ENCODE results near the gene COL12A1. TPM values are rescaled to one million over a fixed set of nuclear protein-coding genes. Genes with fewer than 3 reads are reported as not detected.

COL12A1 gene
- total and polyA plus RNA-seq, 10 of the 15 experiments (the other 5 are each of a cell fraction or from before 2014, with no cell fraction given): under 0.01 to 0.69 (median 0.11) TPM; not detected in 6

DNA sequence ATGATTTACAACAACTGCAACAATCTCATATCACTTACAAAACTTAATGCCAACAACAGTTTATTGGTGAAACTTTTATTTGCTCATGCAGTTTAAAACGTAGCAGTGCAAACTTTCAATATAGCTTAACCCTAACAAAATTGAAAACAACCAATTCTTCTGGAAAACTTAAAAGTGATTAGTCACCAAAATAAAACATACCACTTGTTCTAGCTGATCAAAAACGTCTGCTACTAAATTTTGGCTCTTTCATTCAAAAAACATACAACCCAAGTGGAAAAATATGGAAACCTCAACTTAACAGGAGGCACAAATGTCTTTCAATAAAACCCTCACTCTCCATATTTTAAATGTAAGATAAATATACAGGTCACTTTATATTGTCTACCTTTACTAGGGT, 39.6 kb downstream of the COL12A1 start:
- no peak overlapping the region for H3K9ac ChIP-seq (ENCODE audit: control insufficient read depth, insufficient read depth, low read length)
- DNase-seq (ENCODE audit: low read depth, low spot score): no peak
- WGBS (ENCODE audit: insufficient coverage, insufficient replicate concordance, low lambda C conversion rate, missing lambda C conversion rate): 0% methylated on average over 2 of the region's 2 CpGs
- H3K27me3 ChIP-seq (replicated peaks in 1 of 2; ENCODE audit: control insufficient read depth in 2 of 2, insufficient read depth in 2 of 2, low read length in 1 of 2): peaks cover 0 to 2% of the 10 kb centered on the region in 2 experiments; a peak in 2 of 4 replicates
- H4K20me1 ChIP-seq (ENCODE audit: control insufficient read depth, insufficient read depth): no peaks in the 10 kb centered on the region
- H3K4me2 ChIP-seq (ENCODE audit: control insufficient read depth, insufficient read depth): no peak overlapping the region
- no peaks in the 10 kb centered on the region for H3K4me1 ChIP-seq (ENCODE audit: control insufficient read depth, insufficient read depth, low read length)
- no peak overlapping the region for H2AFZ ChIP-seq (ENCODE audit: control insufficient read depth, low read depth, low read length)
- no peak overlapping the region for H3K4me3 ChIP-seq
- intact Hi-C loops (cut with micrococcal nuclease; ENCODE audit: unreplicated experiment) (no loop called here), in situ Hi-C loops (cut with MboI) (no loop called here)
- no peak overlapping the region for H3K27ac ChIP-seq (ENCODE audit: control insufficient read depth, insufficient read depth)
- ChIA-PET SMC1A (ENCODE audit: uncharacterized antibody, unreplicated experiment) (interaction anchor here (1.2 to 1.6 kb wide), 2 partner anchors 11 to 811 kb away, joined by 3 to 4 read pairs; no protein-coding TSS in a partner anchor), CTCF (no interaction called here), POLR2A (no interaction called here), RAD21 (ENCODE audit: unreplicated experiment) (no interaction called here)
- no peak for ATAC-seq
- no peak for FAIRE-seq
- TF ChIP-seq ATF7 (IDR thresholded peaks at IDR 0.05; ENCODE audit: low read depth) (no peak), CBX5 (IDR thresholded peaks at IDR 0.05; ENCODE audit: low read depth) (no peak), SMAD5 (IDR thresholded peaks at IDR 0.05; ENCODE audit: low read depth) (no peak), RELA (IDR thresholded peaks at IDR 0.05; ENCODE audit: borderline replicate concordance, partially characterized antibody) (no peak), CREB1 (IDR thresholded peaks at IDR 0.05; ENCODE audit: low read depth) (no peak), RAD21 (IDR thresholded peaks at IDR 0.05; ENCODE audit: insufficient read depth, low read depth, low read length) (no peak), SUZ12 (IDR thresholded peaks at IDR 0.05; ENCODE audit: unreplicated experiment) (no peak), NR2C2 (IDR thresholded peaks at IDR 0.05; ENCODE audit: borderline replicate concordance, control insufficient read depth, insufficient read length, low read depth) (no peak), BCLAF1 (IDR thresholded peaks at IDR 0.05) (no peak), CREM (IDR thresholded peaks at IDR 0.05; ENCODE audit: low read depth) (no peak), SP1 (IDR thresholded peaks at IDR 0.05; ENCODE audit: low read depth, low read length) (no peak), STAT1 (conservative IDR thresholded peaks at IDR 0.05) (no peak), BACH1 (IDR thresholded peaks at IDR 0.05; ENCODE audit: borderline replicate concordance) (no peak), ZBTB4 (CRISPR knock-in tag; IDR thresholded peaks at IDR 0.05) (no peak)
- TF ChIP-seq, protein P1, sequence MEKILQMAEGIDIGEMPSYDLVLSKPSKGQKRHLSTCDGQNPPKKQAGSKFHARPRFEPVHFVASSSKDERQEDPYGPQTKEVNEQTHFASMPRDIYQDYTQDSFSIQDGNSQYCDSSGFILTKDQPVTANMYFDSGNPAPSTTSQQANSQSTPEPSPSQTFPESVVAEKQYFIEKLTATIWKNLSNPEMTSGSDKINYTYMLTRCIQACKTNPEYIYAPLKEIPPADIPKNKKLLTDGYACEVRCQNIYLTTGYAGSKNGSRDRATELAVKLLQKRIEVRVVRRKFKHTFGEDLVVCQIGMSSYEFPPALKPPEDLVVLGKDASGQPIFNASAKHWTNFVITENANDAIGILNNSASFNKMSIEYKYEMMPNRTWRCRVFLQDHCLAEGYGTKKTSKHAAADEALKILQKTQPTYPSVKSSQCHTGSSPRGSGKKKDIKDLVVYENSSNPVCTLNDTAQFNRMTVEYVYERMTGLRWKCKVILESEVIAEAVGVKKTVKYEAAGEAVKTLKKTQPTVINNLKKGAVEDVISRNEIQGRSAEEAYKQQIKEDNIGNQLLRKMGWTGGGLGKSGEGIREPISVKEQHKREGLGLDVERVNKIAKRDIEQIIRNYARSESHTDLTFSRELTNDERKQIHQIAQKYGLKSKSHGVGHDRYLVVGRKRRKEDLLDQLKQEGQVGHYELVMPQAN (conservative IDR thresholded peaks at IDR 0.05): no peak
- TF ChIP-seq, protein P2, sequence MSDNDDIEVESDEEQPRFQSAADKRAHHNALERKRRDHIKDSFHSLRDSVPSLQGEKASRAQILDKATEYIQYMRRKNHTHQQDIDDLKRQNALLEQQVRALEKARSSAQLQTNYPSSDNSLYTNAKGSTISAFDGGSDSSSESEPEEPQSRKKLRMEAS (IDR thresholded peaks at IDR 0.05; ENCODE audit: low read depth, low read length): no peak
- BruUV-seq (replicated peaks): no TSS peak
- H3K36me3 ChIP-seq (ENCODE audit: control insufficient read depth in 2 of 2, insufficient read depth in 2 of 2, low read length in 1 of 2): no peaks in the 10 kb centered on the region
- no peaks in the 10 kb centered on the region for H3K9me3 ChIP-seq (replicated peaks; ENCODE audit: control insufficient read depth, insufficient read depth, low read length)
- H3K79me2 ChIP-seq (ENCODE audit: control insufficient read depth, insufficient read depth, low read length): no peaks in the 10 kb centered on the region
